ENCODE measurements around the gene CHERP.

CHERP gene

DNA sequence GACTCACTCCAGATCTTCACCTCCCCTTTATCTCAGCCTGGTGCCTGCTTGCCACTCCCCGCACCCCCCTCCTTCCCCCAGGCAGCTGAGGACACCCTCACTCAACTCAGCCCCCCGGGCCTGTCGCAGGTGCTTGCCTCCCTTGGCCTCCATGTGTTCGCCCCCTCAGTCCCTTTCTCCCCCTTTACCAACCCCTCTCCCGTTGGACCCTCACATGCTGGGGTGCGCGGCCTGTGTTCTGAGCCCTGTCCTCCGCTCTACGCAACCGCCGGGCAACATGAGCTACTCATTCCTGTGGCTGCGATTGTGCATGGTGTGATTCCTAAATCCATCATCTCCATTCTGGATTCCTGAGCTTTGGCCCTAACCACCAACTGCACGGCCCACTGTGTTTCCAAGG, 5.1 kb downstream of the CHERP start:
- DNase-seq, result no peak

DNA sequence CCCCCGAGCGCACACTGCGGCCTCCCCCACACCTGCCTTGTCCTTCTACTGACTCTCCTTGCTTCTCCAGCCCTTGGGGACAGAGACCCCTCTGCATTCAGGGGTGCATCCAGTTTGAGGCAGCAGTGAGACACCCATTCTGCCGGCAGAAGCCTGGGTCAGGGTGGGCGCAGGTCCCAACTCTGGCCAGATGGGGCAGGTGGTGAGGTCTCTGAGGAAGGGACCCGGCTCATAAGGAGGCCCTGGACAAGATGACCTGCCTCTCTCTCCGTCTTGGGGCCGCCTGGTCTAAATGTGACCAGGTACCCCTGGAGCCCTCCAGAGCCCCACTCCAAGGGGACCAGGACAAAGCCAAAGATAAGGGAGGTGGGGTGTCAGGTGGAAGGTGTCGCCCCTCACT, 6.1 kb downstream of the CHERP start:
- no peak for DNase-seq

DNA sequence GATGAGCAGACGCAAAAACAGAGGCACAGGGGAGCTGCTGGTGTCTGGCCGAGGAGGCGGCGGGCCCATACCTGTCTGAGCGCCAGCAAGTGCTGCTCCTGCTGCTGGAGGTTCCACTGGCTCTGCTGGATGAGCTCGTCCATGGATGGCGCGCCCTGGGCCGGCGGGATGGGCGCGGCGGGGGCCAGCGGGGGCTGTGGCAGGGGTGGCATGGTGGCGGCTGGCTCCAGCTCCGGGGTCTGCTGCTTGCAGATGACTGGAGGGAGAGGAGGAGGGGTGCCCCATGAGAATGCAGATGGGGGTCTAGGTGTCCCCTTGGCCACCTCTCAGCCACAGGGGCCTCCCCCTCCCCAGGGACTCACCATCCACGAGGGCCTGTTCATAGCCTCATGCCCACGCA, 6.9 kb downstream of the CHERP start:
- no peak for DNase-seq

DNA sequence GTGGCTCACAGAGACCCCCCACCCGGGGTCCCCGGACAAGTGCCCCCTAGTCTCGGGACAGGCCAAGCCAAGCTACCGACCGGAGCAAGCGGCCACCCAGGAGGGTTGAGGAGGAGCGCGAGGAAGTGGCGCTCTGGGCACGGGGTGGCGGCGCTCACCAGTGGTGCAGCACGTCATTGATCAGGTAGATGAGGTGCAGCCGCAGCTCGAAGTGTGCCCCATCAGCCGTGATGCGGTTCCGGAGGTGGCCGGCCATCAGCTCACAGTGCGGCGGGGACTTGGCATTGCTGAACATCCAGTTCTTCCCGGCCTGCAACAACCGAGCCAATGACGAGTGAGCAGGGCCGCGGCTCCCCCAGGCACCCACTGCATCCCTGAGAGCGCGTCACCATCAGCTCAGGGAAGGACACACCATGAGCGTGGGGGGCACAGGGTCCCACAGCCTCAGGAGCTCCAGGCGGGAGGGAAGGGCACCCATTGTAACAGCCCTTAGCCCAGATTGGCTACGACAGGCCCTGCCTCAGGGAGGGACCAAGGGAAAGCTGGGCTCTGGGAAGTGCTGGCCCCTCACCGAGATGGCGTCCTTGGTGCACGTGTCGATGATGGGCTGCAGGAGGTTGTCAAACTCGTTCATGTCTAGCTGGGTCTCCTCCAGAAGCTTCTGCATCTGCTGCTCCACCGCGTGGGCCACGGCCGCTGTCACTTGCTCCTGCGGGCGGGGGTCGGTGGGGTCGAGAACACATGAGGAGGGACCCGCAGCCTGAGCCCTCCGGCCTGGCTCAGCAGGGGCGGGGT, 9.6 kb downstream of the CHERP start:
- DNase-seq, result no peak

DNA sequence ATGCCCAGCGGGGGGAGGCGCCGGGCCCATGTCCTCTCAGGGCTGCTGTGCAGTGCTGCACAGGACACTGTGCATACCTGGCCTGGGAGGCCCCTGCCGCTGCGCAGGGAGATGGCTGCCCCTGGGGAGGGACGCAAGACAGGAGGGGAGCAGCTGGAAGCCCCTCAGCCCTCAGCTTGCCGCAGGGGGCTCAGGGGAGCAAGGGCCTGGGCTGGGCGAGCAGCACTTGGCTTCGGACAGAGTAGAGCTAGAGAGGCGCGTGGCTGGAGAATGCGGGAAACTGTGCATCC, 10.9 kb downstream of the CHERP start:
- DNase-seq, result no peak

DNA sequence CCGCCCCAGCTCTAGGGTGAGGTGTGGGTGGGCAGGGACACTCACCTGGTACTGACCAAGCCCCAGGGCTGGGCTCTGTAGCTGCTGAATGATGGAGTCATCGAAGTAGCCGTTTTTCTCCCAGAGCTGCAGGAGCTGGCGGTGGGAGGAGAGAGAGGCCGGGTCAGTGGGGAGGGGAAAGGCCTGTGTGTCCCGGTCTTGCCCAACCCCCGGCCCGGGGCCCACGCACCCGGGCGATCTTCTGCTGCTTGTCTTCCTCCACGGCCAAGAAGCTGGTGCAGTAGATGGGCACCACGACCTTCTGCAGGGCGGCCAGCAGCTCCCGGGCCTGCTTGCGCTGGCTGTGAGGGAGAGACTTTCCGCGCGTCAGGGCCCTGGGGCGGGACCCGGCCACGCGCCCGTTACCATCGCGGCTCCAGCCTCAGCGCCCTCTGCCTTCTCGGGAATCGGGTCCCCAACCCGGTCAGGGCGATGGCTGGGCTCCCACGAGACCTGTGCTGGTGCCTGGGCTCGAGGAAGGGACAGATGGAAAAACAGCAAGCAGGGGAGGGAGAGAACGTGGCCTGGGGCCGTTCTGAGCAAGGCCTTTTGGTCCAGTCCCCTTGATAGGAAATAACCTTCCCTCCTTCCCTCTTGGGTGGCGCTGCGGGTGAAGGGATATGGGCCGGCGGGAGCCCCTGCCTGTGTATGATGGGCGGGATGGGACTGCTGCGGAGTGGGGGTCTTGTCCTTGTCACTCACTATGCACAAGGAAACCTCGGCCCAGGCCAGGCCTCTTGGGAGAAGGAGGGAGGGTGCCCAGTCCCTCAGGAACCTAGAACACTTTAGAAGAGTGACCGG, 11.5 kb downstream of the CHERP start:
- no peak for DNase-seq

DNA sequence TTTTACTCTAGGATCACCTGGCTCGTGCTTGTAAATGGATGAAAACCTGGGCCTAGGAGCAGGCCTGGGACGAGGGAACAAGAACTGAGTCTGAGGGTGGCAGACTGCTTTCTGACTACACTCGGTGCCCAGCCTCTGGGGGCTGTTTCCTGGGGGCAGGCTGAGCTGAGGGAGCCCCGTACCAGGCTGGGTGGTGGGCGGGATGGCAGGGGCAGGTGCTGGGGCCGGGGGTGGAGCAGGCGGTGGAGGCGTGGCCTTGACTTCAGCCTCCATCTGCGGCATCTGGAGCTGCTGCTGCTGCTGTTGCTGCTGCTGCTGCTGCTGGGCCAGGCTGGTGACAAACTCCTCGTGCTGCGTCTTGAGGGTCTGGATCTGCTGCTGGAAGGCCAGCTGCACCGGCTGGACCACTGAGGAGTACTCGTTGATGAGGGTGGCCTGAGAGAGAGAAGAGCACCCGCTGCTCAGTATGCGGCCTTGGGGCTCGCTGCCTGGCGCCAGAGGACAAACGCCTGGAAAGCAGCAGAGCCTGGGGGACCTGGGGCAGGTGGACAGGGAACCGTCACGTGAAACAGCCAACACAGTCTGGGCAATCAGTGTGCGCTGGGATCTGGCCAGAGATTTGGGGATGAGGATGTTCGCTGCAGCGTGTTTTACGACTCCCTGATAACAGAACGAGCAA, 12.6 kb downstream of the CHERP start:
- DNase-seq, result no peak

DNA sequence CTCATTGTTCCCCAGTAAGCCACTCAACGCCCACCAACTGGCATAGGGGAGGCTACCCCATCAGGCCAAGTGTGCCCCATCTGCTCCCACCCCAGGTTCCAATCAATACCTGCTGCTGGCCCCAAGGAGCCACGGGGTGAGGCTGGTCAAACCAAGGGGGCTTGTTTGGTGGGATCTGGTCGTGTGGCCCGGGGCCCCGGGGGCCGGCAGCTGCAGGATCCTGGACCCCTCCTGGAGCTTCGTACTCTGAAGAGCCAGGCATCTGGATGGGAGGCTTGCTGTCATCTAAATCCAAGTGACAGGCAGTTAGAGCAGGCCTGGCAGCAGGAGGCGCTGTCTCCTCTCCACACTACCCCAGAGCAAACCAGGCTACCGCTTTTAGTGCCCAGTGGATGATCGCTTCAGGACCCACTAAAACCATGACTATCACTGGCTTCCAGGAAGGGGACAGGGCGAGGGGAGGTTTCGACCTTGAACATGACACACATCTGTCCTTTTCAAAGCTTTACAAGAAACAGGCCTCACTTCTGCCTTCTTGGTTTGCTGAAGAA, 14.2 kb downstream of the CHERP start:
- no peak for DNase-seq

DNA sequence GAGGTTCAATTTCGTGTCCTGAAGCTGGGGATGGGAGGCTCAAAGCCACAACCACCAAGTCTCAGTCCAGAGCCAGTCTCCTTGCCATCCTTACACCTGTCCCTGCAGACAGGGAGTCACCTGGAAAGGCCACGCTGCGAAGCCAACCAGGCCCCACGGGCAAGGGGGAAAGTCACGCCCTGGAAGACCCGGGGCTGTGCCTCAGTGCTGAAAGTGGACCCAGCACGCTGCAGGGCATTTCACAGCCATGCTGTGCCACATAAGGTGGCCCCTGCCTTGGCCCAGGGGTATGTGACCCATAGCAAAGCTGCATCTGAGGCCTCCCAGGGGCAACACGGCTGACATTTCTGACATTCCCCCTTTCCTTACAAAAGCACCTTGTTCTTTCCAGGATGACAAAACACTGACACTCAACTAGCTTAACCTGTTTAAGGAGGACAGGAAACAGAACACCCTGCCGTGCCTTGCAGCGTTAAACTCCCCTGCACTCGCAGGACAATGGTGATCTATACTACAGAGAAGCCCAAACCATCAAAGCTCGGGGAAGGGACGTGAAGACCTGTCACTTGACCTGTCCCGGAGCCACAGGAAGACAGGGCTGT, 14.8 kb downstream of the CHERP start:
- no peak for DNase-seq

DNA sequence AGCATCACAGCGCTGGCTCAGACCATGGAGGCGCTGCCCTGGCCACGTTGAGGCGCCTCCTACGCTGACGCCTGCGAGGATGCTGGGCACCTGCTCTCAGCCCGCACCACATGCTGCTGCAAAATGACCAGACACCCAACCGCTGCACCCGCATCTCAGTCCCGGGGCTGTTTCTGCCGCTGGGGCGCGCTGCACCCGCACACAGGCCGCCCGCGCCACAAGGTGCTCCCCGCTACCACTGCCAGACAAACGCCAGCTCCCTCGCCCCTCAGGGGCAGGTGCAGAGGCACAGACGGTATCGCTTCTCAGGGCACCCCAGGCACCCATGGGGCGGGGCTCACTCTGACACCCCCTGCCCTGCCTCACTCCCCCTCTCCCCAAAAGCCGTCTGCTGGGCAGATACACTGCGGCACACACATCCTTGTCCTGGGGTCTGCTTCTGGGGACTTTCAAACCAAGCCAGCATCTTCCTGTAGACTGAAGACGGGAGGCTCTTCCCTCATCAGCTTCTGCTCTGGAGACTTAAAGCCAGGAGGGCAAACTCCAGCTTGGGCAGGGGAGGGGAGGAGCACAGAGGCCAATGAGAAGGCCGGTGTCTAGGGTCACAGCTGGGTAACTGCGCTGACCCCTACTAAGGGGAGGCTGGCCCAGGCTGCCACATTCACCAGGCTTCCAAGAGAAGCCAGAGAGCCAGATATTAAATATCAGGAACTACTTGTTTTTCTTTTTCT, 16.3 kb downstream of the CHERP start:
- no peak for DNase-seq

DNA sequence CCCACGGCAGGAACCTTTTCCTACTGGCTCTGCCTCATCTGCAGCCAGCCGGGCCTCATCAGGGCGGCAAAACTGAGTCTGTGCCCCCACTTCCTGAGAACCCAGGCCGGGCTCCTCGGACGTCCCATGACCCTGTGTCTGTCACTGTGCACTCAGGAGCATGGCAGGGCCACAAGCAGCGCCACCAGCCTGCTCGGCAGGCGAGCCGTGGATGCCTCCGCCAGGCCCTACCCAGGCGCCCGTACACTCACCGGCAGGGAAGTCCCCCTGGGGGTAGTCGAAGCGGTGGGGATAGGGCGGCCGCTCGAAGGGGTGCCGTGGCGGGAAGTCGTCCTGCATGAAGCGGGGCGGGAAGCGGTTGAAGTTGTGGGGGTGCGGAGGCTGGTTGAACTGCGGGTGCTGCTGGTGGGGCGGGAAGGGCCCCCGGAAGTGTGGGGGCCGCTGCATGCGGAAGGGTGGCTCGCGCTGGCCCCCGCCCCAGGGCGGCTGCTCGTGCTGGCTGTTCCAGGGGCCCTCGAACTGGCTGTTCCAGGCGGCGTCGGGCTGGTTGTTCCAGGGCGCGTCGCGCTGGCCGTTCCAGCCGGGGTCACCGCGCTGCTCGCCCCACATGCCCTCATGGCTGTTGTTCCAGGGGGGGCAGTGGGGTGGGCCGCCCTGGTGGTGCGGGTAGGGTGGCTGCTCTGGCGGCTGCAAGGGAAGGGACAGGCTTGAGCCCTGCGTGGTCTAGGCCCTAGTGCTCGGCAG, 17.1 kb downstream of the CHERP start:
- no peak for DNase-seq

DNA sequence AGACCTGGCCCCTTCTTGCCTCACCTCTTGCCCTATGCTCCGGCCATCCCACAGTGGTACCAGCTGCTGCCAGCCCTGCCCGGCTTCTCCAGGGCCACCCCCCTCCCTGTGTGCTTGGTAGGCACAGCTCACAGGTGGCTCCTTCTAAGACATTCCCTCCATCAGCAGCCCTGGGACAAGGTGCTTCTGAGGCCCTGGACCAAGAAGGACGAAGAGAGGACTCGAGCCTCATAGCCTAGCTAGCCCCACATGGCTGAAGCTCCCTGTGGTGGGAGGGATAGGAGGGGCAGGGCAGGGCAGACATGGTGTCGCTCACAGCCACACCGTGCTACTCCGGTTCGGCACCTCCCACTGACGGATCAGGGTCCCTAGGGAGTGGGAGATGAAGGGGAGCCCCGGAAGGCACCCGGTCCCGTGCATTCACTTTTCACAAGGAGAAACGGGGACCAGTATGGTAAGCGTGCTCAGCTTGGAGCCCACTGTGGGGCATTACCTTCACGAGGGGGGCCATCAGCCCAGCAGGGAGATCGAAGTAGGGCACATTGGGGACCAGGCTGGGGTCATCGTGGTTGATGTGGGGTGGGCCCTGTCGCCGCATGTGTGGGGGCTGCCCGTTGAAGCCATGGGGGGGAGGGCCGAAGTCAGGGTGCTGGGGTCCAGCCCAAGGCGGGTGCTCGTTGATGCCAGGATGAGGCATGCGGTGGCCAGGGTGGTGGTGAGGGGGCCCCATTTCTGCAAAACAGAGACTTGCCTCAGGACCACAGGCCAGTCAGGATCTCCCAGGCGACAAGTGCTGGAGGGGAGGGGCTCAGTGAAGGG, 19.5 kb downstream of the CHERP start:
- DNase-seq, result no peak

DNA sequence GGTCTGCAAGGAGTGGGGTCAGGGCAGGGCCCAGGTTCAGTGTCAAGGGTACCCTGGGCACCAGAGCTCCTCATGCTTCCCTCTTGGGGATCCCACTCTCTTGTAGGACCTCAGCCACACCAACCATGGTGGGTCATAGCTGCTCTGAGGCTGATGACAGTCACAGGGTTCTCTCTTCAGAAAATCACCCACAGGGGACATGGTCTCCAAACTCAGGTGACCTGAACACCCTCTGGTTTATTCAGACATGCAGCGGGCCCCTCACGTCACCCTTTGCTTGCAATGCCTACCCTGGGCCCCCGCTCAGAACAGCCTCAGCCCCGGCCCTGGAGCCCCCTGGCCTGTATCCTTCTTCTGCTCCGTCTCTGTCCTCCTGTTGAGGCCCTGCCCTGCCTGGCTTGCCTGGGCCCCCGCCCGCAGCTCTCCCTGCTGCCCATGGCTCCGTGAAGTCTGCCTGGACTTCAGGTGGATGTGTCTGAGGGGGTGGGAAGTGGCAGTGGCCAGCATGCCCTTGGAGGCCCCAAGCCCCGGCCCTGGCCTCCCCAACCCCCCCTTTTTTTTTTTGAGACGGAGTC, 20.4 kb downstream of the CHERP start:
- no peak for DNase-seq

DNA sequence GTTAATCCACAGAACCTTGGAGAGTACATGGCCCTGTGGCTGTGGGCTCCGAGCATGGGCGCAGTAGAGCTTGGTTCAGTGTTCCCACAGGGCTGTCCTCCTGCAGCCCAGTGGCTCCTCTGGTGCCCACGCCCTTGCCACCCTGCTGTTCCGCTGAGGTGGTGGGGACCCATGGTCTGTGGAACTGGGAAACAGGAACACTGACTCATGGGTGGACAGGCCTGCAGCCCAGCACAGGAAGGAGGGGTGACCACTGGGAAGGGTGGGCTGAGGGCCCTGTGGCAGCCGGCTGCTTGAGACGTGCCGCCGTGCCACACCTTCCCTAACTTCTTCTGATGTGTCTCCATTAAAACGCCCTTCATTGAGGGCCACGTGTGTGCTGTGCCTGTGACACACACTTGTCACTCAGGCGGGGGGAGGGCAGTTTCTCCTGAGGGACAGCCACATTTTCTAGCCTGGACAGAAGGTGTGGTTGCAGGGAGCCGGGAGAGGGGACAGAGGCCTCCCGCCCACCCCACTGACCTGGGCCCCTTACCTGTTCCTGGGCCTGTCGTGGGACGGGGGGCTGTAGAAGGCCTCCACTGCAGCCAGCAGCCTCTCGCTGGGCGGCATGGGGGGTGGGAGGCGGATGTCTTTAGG, 21.1 kb downstream of the CHERP start:
- no peak for DNase-seq

DNA sequence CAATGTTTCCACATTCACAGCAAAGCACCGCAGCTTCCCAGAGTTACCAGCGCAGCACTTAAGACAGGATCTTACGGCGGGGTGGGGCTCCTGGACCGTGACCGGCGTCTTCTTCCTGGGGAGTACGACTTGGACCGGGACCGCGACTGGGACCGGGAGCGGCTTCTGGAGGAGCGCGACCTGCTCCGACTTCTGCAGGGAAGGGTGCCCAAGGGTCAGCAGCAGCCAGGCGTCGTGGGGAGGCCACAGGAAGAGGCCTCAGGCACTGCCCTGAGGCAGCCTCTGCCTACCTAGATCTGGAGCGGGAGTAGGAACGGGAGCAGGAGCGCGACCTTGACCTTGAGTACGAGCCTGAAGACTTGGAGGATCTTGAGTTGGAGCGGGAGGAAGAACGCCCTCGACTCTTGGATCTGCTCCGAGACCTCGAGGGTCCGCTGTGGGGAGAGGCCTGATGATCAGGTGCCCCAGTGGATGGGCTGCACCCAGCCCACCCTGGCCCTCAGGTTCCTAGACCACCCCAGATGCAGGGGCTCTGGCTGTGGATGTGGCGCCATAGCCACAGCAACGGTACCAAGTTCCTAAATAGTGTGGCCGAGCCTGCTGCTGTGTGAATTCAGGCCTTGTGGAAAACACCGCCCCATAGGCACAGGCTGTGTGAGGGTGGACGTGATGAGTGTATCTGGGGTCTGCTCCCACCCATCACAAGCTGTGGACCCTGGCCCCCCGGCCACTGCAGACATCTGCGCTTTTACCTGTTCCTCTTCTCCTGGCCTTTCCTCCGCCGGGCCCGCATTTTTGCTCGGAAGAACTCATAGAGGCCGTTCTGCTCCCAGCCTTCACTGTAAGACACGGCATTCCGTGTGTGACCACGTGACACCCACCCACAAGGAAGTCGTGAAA, 21.9 kb downstream of the CHERP start:
- no peak for DNase-seq

DNA sequence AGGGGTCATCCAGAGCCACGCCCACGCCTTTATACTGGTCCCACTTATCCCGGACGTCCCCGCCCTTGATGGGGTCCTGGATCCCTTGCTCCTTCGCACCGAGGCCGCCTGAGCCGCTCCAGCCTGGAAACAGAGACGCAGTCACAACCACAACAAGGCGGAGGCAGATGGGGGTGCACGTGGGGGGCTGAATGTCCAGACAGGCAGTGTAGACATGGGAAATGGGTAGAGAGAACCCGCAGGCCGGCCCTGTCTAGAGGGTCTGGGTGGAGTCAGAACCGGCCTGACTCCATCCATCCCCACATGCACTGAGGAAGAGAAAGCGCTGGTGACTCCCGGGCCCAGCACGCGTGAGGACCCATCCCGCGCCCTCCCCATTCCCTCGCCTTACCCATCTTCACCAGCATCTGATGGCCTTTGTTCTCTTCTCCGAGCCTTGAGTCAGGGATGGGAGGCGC, 23.0 kb downstream of the CHERP start:
- no peak for DNase-seq

DNA sequence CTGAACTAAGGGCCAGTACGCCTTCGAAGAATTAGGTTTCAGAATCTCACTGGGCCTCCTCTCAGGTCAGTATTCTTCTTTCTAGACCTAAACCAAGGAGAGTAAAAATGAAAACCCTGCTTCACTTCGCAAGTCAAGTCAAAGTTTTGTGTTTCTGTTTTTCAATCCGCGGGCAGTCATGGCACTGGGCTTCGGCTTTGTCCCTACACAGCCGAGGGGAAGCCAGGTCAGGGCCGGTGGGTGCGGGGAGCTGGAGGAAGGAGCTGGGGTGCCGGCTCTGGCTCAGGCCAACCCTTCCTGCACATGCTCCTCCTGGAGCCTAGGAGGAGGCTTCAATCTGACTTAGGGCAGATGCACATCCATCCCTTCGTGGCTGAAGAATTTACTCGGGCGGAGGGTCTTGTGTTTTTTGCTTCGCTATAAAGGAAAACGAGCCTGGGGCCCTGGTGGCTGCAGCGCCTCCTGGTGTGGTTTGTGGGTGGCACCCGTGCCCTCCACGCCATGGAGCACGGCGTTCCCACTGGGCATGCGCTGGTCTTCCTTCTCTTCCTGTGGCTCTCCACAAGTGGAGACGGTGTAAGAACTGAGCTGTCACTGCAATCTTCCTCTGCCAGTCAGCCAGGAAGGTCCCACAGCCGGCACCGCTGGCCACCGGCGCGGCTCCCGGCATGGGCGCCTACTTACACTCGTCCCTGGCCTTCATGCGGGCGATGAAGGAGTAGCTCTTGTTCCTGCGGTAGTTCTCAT, 23.6 kb downstream of the CHERP start:
- DNase-seq, result no peak

DNA sequence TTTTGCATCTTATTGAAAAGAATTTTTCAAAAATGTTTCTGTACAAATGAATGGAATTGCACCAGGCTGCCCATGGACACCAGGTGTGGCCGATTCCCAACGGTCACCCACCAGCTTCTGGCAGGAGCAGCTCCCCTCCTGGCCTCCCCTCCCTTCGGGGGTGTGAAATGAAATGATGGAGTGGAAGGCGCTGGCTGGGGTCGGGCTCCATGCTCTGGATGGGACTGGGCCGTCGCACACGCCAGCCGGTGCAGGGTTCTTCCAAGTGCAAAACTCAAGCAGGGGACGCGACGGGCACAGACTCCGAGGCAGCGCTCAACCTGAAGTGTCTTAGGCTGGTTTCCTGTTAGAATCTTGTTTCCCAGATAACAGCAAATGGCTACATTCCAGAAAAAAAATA, 24.2 kb downstream of the CHERP start:
- no peak for DNase-seq
